OCI-LY1 (cell line): Measurements from ENCODE around the gene TRPV4.

ENCODE experiments used
- H2AFZ ChIP-seq: fragments of 200-600 bp; sonication (generic), shearing (Covaris generic); 2 replicates; pipeline ENCODE4 v1.6.0; 2014; ENCODE audit warnings: antibody characterized with exemption, mild to moderate bottlenecking, low read length
- H3F3A ChIP-seq: fragments of 200-600 bp; sonication (generic), shearing (Covaris generic); 2 replicates; pipeline ENCODE4 v1.6.0; 2014; ENCODE audit warnings: mild to moderate bottlenecking, antibody characterized with exemption, low read length, moderate library complexity; ENCODE audit not compliant: insufficient read depth
- H3K27ac ChIP-seq: fragments of 200-600 bp; sonication (generic); 2 replicates; pipeline ENCODE4 v1.5.1; 2014; ENCODE audit warnings: low read length, mixed run types, mild to moderate bottlenecking, low read depth; ENCODE audit not compliant: poor library complexity, severe bottlenecking
- H3K27me3 ChIP-seq: fragments of 200-600 bp; sonication (generic); 2 replicates; pipeline ENCODE4 v1.6.0; 2014; ENCODE audit warnings: antibody characterized with exemption, mild to moderate bottlenecking, low read length, moderate library complexity; ENCODE audit not compliant: insufficient read depth
- H3K36me3 ChIP-seq: fragments of 200-600 bp; sonication (generic); 2 replicates; pipeline ENCODE4 v1.6.1; 2014; ENCODE audit warnings: mild to moderate bottlenecking, antibody characterized with exemption, low read length, moderate library complexity, mixed read lengths; ENCODE audit not compliant: insufficient read depth
- H3K4me1 ChIP-seq: fragments of 200-600 bp; sonication (generic); 2 replicates; pipeline ENCODE4 v1.5.1; 2014; ENCODE audit warnings: mild to moderate bottlenecking, low read length, moderate library complexity; ENCODE audit not compliant: insufficient read depth, severe bottlenecking
- H3K4me2 ChIP-seq: fragments of 200-600 bp; sonication (generic), shearing (Covaris generic); 2 replicates; pipeline ENCODE4 v1.6.1; 2014; ENCODE audit warnings: low read length
- H3K4me3 ChIP-seq: fragments of 200-600 bp; sonication (generic); 2 replicates; pipeline ENCODE4 v1.5.1; 2014; ENCODE audit warnings: low read length, low read depth, mild to moderate bottlenecking, mixed read lengths; ENCODE audit not compliant: poor library complexity, severe bottlenecking
- H3K79me2 ChIP-seq: fragments of 200-600 bp; shearing (Covaris generic); 2 replicates; pipeline ENCODE4 v1.6.1; 2016; ENCODE audit warnings: mixed run types, low read length, mixed read lengths; ENCODE audit not compliant: insufficient read depth
- H3K9ac ChIP-seq: fragments of 200-600 bp; sonication (generic), shearing (Covaris generic); 2 replicates; pipeline ENCODE4 v1.6.1; 2014; ENCODE audit warnings: mild to moderate bottlenecking, low read length, mixed read lengths
- H3K9me2 ChIP-seq: fragments of 200-600 bp; sonication (generic), shearing (Covaris generic); 2 replicates; pipeline ENCODE4 v1.6.1; 2014; ENCODE audit warnings: low read depth, mild to moderate bottlenecking, low read length, mixed read lengths
- H3K9me3 ChIP-seq: fragments of 200-600 bp; shearing (Covaris generic); 2 replicates; pipeline ENCODE4 v1.6.1; 2014; ENCODE audit warnings: low read length, mixed read lengths
- H4K20me1 ChIP-seq: fragments of 200-600 bp; sonication (generic), shearing (Covaris generic); 2 replicates; pipeline ENCODE4 v1.6.0; 2016; ENCODE audit warnings: mild to moderate bottlenecking, low read length; ENCODE audit not compliant: insufficient read depth
- EZH2 ChIP-seq: fragments of 200-600 bp; sonication (generic), shearing (Covaris generic); IDR thresholded peaks from 2 replicates; pipeline ENCODE4 v1.8.0; 2017; ENCODE audit warnings: borderline replicate concordance, mixed run types, mild to moderate bottlenecking, antibody characterized with exemption, low read length, moderate library complexity, mixed read lengths
- TF ChIP-seq, protein P1 (sequence below): fragments of 200-600 bp; sonication (generic), shearing (Covaris generic); IDR thresholded peaks from 2 replicates; pipeline ENCODE4 v1.5.1; 2017; ENCODE audit warnings: mild to moderate bottlenecking, antibody characterized with exemption, low read length, moderate library complexity, mixed read lengths

The TRPV4 gene

DNA sequence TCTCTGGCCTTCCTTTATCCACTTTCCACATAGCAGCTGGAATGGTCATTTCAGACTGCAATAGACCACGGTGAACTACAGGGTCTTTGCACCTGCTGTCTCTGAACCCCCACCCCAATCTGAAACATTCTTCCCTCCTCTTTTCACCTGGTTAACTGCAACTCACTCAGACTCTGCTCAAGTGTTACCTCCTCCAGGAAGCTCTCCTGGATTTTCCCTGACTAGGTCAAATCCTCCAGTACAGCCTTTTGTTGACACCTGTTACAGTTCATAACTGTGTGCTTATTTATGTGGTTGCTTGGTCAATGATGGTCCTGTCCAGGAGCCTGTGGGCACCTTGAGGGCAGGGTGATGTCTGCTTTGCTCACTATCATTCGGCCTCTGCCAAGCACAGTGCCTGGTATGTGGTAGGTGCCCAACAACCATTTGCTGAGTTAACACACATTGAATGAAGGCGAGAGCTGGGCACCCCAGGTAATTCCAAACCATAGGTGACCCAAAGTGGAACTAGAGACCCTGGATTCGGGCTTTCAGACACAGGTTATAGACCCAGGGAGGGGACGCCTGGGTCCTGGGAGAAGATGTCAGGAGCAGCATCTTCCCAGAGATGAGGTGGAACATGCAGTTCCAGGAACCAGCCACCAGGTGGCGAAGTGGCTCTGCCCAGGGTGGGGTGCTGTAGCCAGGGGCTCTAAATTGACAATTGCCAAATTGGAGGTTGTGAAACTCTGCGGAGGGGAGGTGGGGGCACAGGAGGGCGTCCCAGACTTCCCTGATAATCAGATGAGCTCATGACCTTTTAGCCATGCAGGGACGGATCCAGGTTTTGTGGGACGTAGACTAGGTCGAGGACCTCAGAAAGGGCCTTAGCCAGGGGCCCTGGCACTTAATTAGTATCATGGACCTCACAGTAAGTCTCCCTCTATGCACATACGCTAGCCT is 28.1 kb downstream of the TRPV4 start:
- H3K36me3 ChIP-seq = no peaks in the 10 kb centered on the region
- no peaks in the 10 kb centered on the region for H4K20me1 ChIP-seq
- H3F3A ChIP-seq = no peaks in the 10 kb centered on the region
- no peaks in the 10 kb centered on the region for H3K9me3 ChIP-seq
- no peak overlapping the region for H3K4me2 ChIP-seq
- H3K9ac ChIP-seq = no peak overlapping the region
- no peaks in the 10 kb centered on the region for H3K79me2 ChIP-seq
- no peaks in the 10 kb centered on the region for H3K27me3 ChIP-seq
- H3K4me3 ChIP-seq = no peak overlapping the region
- no peaks in the 10 kb centered on the region for H3K9me2 ChIP-seq
- H3K4me1 ChIP-seq = no peaks in the 10 kb centered on the region
- H3K27ac ChIP-seq = no peak overlapping the region
- no peak overlapping the region for H2AFZ ChIP-seq
- TF ChIP-seq, protein P1, sequence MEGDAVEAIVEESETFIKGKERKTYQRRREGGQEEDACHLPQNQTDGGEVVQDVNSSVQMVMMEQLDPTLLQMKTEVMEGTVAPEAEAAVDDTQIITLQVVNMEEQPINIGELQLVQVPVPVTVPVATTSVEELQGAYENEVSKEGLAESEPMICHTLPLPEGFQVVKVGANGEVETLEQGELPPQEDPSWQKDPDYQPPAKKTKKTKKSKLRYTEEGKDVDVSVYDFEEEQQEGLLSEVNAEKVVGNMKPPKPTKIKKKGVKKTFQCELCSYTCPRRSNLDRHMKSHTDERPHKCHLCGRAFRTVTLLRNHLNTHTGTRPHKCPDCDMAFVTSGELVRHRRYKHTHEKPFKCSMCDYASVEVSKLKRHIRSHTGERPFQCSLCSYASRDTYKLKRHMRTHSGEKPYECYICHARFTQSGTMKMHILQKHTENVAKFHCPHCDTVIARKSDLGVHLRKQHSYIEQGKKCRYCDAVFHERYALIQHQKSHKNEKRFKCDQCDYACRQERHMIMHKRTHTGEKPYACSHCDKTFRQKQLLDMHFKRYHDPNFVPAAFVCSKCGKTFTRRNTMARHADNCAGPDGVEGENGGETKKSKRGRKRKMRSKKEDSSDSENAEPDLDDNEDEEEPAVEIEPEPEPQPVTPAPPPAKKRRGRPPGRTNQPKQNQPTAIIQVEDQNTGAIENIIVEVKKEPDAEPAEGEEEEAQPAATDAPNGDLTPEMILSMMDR = peak; percentile 65
- no peak for TF ChIP-seq EZH2

DNA sequence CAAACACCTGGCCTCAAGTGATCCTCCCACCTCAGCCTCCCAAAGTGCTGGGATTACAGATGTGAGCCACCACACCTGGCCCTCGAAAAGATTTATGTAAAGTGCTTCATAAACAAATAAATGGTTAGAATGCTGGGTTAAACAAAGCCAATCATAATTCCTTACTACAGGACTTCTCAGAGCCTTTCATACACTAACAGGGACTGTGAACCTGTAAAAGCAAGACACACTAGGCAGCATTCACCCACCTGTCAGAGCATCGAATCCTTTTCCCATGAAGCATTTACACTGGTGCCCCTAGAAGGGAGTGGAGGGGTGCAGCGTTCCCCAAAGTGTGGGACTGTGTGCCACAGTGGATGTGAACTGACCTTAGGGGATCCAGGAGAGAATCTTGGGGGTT is 29.5 kb downstream of the TRPV4 start:
- Histone ChIP-seq H3K79me2 (no peaks in the 10 kb centered on the region), H3F3A (no peaks in the 10 kb centered on the region), H2AFZ (no peak overlapping the region), H3K9me3 (no peaks in the 10 kb centered on the region), H3K4me3 (no peak overlapping the region), H3K27ac (no peak overlapping the region), H3K4me2 (no peak overlapping the region), H3K4me1 (no peaks in the 10 kb centered on the region), H3K9me2 (no peaks in the 10 kb centered on the region), H3K36me3 (no peaks in the 10 kb centered on the region), H3K9ac (no peak overlapping the region), H3K27me3 (no peaks in the 10 kb centered on the region), H4K20me1 (no peaks in the 10 kb centered on the region)
- TF ChIP-seq, protein P1 = no peak
- TF ChIP-seq EZH2 = no peak

DNA sequence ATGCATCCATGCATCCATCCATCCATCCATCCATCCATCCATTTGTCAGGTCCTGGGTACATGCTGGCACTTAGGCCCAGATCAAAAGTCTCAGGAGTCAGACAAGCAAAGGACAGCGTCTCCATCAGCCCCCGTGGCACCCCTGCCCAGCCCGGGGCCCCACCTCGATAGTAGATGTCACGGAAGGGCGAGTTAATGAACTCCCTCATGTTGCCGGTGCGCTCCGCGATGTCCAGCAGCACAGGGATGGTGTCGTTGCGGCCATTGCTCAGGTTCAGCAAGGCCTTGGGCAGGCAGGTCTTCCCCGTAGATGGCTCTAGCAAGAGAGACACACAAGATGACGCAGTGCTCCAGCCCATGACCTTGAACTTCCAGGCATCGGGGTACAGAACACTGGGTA is 30.4 kb downstream of the TRPV4 start:
- TF ChIP-seq, protein P1 = no peak
- TF ChIP-seq EZH2 = no peak
- Histone ChIP-seq H3K27ac (no peak overlapping the region), H2AFZ (no peak overlapping the region), H3K9me3 (no peaks in the 10 kb centered on the region), H3K9me2 (no peaks in the 10 kb centered on the region), H3K4me3 (no peak overlapping the region), H4K20me1 (no peaks in the 10 kb centered on the region), H3K4me2 (no peak overlapping the region), H3K9ac (no peak overlapping the region), H3F3A (no peaks in the 10 kb centered on the region), H3K27me3 (no peaks in the 10 kb centered on the region), H3K79me2 (no peaks in the 10 kb centered on the region), H3K36me3 (no peaks in the 10 kb centered on the region), H3K4me1 (no peaks in the 10 kb centered on the region)
